T47D (cell line): ENCODE measurements around the gene MAX.

Experiments
- DNase-seq, 2 experiments: peaks; one replicate each; pipeline versions ENCODE4 v3.0.0 to v3.0.0-alpha.2; 2011 to 2012; ENCODE audit warnings: low read depth in 1 of 2, low spot score in 1 of 2
- JUND ChIP-seq: IDR thresholded peaks from 2 replicates; pipeline ENCODE4 v1.6.1; 2012; ENCODE audit warnings: low read depth
- in situ Hi-C: cut with HindIII; loops from 2 replicates; pipeline ENCODE4 v1.10.0; 2016; ENCODE audit warnings: low sequenced_read_pairs, low pct_unique_long_range_greater_than_20kb

Gene MAX

GRCh38 chr14:65077318-65077717, 25.0 kb downstream of the MAX start:
- no peak for TF ChIP-seq JUND
- no peak for DNase-seq
- in situ Hi-C loops = no loop called here

- DNase-seq = no peak
- in situ Hi-C loops = no loop called here
- TF ChIP-seq JUND = no peak
These were observed 26.5 kb downstream of the MAX start for GRCh38 chr14:65075628-65076325.

GRCh38 chr14:65074449-65075150, 27.7 kb downstream of the MAX start:
- in situ Hi-C loops = no loop called here
- TF ChIP-seq JUND = no peak
- DNase-seq = no peak

GRCh38 chr14:65073605-65074201, 28.6 kb downstream of the MAX start:
- DNase-seq = peak in 1 of 2 experiments; percentile 30
- in situ Hi-C loops = no loop called here
- TF ChIP-seq JUND = no peak

GRCh38 chr14:65072937-65073336, 29.4 kb downstream of the MAX start:
- in situ Hi-C loops = no loop called here
- no peak for DNase-seq
- no peak for TF ChIP-seq JUND

- in situ Hi-C loops = no loop called here
- no peak for DNase-seq
- TF ChIP-seq JUND = no peak
These were observed 30.1 kb downstream of the MAX start for GRCh38 chr14:65072256-65072655.

- DNase-seq = no peak
- in situ Hi-C loops = no loop called here
These were observed 30.8 kb downstream of the MAX start for GRCh38 chr14:65071544-65071943.

GRCh38 chr14:65070471-65070976, 31.8 kb downstream of the MAX start:
- peak in 1 of 2 experiments; percentile 59 for DNase-seq
- TF ChIP-seq JUND = no peak
- in situ Hi-C loops = no loop called here

More at GRCh38 chr14:65071544-65071943, 30.8 kb downstream of the MAX start:
- TF ChIP-seq JUND = no peak

- in situ Hi-C loops = no loop called here
- no peak for DNase-seq
- no peak for TF ChIP-seq JUND
These were observed 32.4 kb downstream of the MAX start for GRCh38 chr14:65069874-65070413.

GRCh38 chr14:65065719-65066118, 36.6 kb downstream of the MAX start:
- peak in 1 of 2 experiments; percentile 47 for DNase-seq
- no peak for TF ChIP-seq JUND
- in situ Hi-C loops = no loop called here

- in situ Hi-C loops = no loop called here
- TF ChIP-seq JUND = no peak
- DNase-seq = no peak
These were observed 39.9 kb downstream of the MAX start for GRCh38 chr14:65062096-65063075.

- in situ Hi-C loops = no loop called here
- no peak for DNase-seq
These were observed 44.6 kb downstream of the MAX start for GRCh38 chr14:65057695-65058094.

More at GRCh38 chr14:65057695-65058094, 44.6 kb downstream of the MAX start:
- TF ChIP-seq JUND = no peak
